Endodermal cell (in vitro differentiated cells): ENCODE results near the gene NABP2. TPM values are rescaled to one million over a fixed set of nuclear protein-coding genes. Genes with fewer than 3 reads are reported as not detected.

ENCODE experiments used
- DNase-seq: peaks from one replicate; pipeline ENCODE4 v3.0.0-alpha.2; 2017
- H3K27ac ChIP-seq: 2 replicates; pipeline ENCODE4 v1.5.1; 2013; ENCODE audit warnings: mild to moderate bottlenecking, low read depth, low read length, moderate library complexity
- H3K27me3 ChIP-seq: 2 replicates; pipeline ENCODE4 v1.6.1; 2013; ENCODE audit warnings: mild to moderate bottlenecking, low read length, moderate library complexity; ENCODE audit not compliant: insufficient read depth, control insufficient read depth, poor library complexity, severe bottlenecking
- H3K36me3 ChIP-seq: 2 replicates; pipeline ENCODE4 v1.7.0; 2013; ENCODE audit warnings: mild to moderate bottlenecking, low read length, moderate library complexity; ENCODE audit not compliant: control insufficient read depth, insufficient read depth
- H3K4me1 ChIP-seq: one replicate; pipeline ENCODE4 v1.7.0; 2013; ENCODE audit warnings: low read length; ENCODE audit not compliant: control insufficient read depth, insufficient read depth
- H3K4me3 ChIP-seq: 2 replicates; pipeline ENCODE4 v1.5.1; 2013; ENCODE audit warnings: mild to moderate bottlenecking, low read length, moderate library complexity
- H3K9ac ChIP-seq: 2 replicates; pipeline ENCODE4 v1.6.1; 2013; ENCODE audit warnings: mild to moderate bottlenecking, low read length, moderate library complexity; ENCODE audit not compliant: poor library complexity, severe bottlenecking; ENCODE audit errors: extremely low read depth
- H3K9me3 ChIP-seq: 2 replicates; pipeline ENCODE4 v1.6.1; 2013; ENCODE audit warnings: mild to moderate bottlenecking, low read length, moderate library complexity; ENCODE audit not compliant: control insufficient read depth
- H3K27ac Mint-ChIP-seq: 2 replicates; pipeline ENCODE4 v1.8.0; 2020; ENCODE audit warnings: mixed read lengths
- H3K27me3 Mint-ChIP-seq: 2 replicates; pipeline ENCODE4 v1.8.0; 2021; ENCODE audit warnings: mild to moderate bottlenecking, mixed read lengths; ENCODE audit not compliant: insufficient read depth
- H3K36me3 Mint-ChIP-seq: 2 replicates; pipeline ENCODE4 v1.8.0; 2020; ENCODE audit warnings: low read depth, mixed read lengths
- H3K4me1 Mint-ChIP-seq: 2 replicates; pipeline ENCODE4 v1.8.0; 2020; ENCODE audit warnings: mixed read lengths
- H3K4me3 Mint-ChIP-seq: 2 replicates; pipeline ENCODE4 v1.8.0; 2020; ENCODE audit warnings: mild to moderate bottlenecking, moderate library complexity, mixed read lengths
- H3K9me3 Mint-ChIP-seq: 2 replicates; pipeline ENCODE4 v1.8.0; 2020; ENCODE audit warnings: mild to moderate bottlenecking, mixed read lengths
- WGBS, 2 experiments: methylation state at CpG; one replicate each; pipeline versions ENCODE4 v1.1.5 to v1.1.7; 2013; ENCODE audit warnings: missing lambda C conversion rate in 2 of 2, mixed read lengths in 1 of 2; ENCODE audit not compliant: insufficient coverage in 1 of 2, insufficient read length in 1 of 2; 5-methylcytosine and 5-hydroxymethylcytosine counted together
- total RNA-seq, 2 donors: library from RNA; stranded (reverse); fragmentation: NEBNext Ultra II Directional in 1 of 2; extraction: Animal tissue kit (Norgen Biotek cat#: 25700) in 1 of 2; gene quantifications; 2 replicates in 1 of 2; 3 replicates in 1 of 2; pipeline ENCODE4 v1.2.1, GENCODE V29; 2021
- TF ChIP-seq, protein P1 (sequence below): fragments of 200-600 bp; sonication (generic); conservative IDR thresholded peaks from 2 replicates; pipeline ENCODE4 v1.5.0; 2021; ENCODE audit warnings: antibody characterized with exemption, mild to moderate bottlenecking

NABP2 gene
- total RNA-seq, 2 donors from 2014 or later, result 27.0 to 35.1 TPM

DNA sequence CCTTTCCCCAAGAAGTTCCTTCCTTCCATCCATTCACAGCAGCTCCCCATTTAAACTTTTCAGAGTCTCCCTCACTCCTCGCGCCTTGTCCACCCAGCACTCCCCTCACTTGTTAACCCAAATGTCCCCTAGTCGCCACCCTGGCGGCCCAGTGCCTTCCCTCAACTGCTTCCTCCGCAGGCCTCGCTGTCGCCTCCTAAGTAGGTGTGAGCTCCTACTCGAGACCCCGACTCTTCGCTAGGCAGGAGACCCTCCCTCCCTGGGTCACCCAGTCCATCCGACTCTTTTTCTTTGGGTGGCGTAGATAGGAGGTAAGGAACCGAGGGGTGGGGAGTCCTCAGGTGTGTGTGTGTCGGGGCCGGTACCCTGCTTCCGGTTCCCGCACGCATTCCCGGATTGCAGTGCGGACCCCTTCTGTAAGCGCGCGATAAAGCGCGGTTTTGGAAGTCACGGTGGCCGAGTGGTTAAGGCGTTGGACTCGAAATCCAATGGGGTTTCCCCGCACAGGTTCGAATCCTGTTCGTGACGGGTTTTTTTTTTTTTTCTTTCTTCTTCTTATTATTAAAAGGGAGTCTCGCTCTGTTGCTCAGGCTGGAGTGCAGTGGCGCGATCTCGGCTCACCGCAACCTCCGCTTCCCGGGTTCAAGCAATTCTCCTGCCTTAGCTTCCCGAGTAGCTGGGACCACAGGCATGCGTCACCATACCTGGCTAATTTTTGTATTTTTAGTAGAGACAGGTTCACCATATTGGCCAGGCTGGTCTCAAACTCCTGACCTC, 34.0 kb upstream of the NABP2 start:
- peaks cover 31% of the 10 kb centered on the region for H3K36me3 ChIP-seq
- peak overlapping the region; percentile 97 for H3K4me3 Mint-ChIP-seq
- TF ChIP-seq, protein P1, sequence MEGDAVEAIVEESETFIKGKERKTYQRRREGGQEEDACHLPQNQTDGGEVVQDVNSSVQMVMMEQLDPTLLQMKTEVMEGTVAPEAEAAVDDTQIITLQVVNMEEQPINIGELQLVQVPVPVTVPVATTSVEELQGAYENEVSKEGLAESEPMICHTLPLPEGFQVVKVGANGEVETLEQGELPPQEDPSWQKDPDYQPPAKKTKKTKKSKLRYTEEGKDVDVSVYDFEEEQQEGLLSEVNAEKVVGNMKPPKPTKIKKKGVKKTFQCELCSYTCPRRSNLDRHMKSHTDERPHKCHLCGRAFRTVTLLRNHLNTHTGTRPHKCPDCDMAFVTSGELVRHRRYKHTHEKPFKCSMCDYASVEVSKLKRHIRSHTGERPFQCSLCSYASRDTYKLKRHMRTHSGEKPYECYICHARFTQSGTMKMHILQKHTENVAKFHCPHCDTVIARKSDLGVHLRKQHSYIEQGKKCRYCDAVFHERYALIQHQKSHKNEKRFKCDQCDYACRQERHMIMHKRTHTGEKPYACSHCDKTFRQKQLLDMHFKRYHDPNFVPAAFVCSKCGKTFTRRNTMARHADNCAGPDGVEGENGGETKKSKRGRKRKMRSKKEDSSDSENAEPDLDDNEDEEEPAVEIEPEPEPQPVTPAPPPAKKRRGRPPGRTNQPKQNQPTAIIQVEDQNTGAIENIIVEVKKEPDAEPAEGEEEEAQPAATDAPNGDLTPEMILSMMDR, result peak; percentile 38
- H3K9me3 Mint-ChIP-seq, result no peaks in the 10 kb centered on the region
- peak overlapping the region; percentile 98 for H3K27ac Mint-ChIP-seq
- H3K9ac ChIP-seq, result peak overlapping the region; percentile 68
- no peaks in the 10 kb centered on the region for H3K9me3 ChIP-seq
- no peaks in the 10 kb centered on the region for H3K27me3 ChIP-seq
- H3K4me3 ChIP-seq, result peak overlapping the region; percentile 93
- no peaks in the 10 kb centered on the region for H3K27me3 Mint-ChIP-seq
- WGBS, 2 experiments, result 0 to 6% methylated on average over 21 to 39 of the region's 42 CpGs
- DNase-seq, result peak; percentile 99
- peaks cover 5% of the 10 kb centered on the region for H3K4me1 ChIP-seq
- H3K36me3 Mint-ChIP-seq, result peaks cover 31% of the 10 kb centered on the region
- peaks cover 12% of the 10 kb centered on the region for H3K4me1 Mint-ChIP-seq
- peak overlapping the region; percentile 3 for H3K27ac ChIP-seq

DNA sequence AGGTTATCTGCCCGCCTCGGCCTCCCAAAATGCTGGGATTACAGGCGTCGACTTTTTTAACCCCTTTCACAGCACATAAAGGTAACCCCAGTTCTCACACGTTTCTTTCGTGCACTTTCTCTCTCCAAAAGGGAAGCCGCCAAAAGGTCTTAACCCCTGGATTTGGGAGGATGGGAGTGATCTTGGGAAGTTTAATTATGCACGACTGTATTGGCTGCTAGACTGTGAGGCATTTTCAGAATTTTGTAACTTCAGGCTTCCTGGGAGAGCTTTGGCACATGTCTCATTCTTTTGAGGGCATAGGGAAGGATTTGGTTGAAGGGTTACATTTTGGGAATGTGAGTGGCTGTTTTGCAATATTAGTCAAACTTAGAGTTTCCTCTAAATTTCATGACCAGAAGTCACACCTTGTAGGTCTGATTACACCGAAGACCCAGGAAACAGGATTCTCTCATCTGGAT, 33.4 kb upstream of the NABP2 start:
- TF ChIP-seq, protein P1, result no peak
- peak overlapping the region; percentile 41 for H3K9ac ChIP-seq
- 44 to 51% methylated on average over 7 to 9 of the region's 9 CpGs for WGBS, 2 experiments
- H3K9me3 Mint-ChIP-seq, result no peaks in the 10 kb centered on the region
- H3K27me3 Mint-ChIP-seq, result no peaks in the 10 kb centered on the region
- peaks cover 26% of the 10 kb centered on the region for H3K36me3 ChIP-seq
- H3K36me3 Mint-ChIP-seq, result peaks cover 28% of the 10 kb centered on the region
- H3K4me1 ChIP-seq, result peaks cover 5% of the 10 kb centered on the region
- no peaks in the 10 kb centered on the region for H3K27me3 ChIP-seq
- H3K4me1 Mint-ChIP-seq, result peaks cover 12% of the 10 kb centered on the region
- no peaks in the 10 kb centered on the region for H3K9me3 ChIP-seq
- H3K4me3 ChIP-seq, result peak overlapping the region; percentile 93
- peak; percentile 72 for DNase-seq
- H3K27ac ChIP-seq, result no peak overlapping the region
- H3K4me3 Mint-ChIP-seq, result peak overlapping the region; percentile 97
- peak overlapping the region; percentile 98 for H3K27ac Mint-ChIP-seq

DNA sequence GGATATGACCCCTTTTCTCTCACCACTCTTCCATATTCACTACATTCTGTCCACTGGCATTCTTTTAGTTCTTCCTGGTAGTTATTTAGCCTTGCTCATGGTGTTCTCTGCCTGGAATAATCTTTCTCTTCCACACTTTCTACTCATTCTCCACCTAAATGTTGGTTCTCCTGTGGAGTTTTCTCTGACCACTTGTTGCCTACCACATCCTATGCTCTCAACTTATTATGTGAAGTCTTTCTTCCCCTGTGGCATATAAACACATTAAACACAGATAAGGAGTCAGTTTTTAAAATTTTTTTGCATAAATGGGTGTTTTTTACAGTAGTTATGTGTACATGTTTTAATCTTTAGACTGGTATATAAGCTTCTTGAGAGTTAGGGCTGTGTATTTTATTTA, 31.6 kb upstream of the NABP2 start:
- Mint-ChIP-seq H3K9me3 (no peaks in the 10 kb centered on the region), H3K4me3 (no peak overlapping the region), H3K27me3 (no peaks in the 10 kb centered on the region), H3K36me3 (peaks cover 12% of the 10 kb centered on the region), H3K27ac (no peak overlapping the region), H3K4me1 (peaks cover 9% of the 10 kb centered on the region)
- Histone ChIP-seq H3K9ac (no peak overlapping the region), H3K27ac (no peak overlapping the region), H3K4me1 (peaks cover 5% of the 10 kb centered on the region), H3K4me3 (no peak overlapping the region), H3K36me3 (peaks cover 9% of the 10 kb centered on the region), H3K9me3 (no peaks in the 10 kb centered on the region), H3K27me3 (no peaks in the 10 kb centered on the region)
- DNase-seq, result no peak
- TF ChIP-seq, protein P1, result no peak
